Measurements from ENCODE around the gene LTA4H.

Gene LTA4H

GRCh38 chr12:96034621-96035282, 635 bp downstream of the LTA4H start:
- CTCF ChIA-PET = interaction anchor here (0.6 to 2.1 kb wide), 2 partner anchors 181 to 455 kb away, joined by 4 to 8 read pairs; no protein-coding TSS in a partner anchor
- POLR2A ChIA-PET (ENCODE audit: low non-redundant PET) = no interaction called here
- TF ChIP-seq CTCF (conservative IDR thresholded peaks at IDR 0.05; ENCODE audit: low read depth) = no peak
- peak overlapping the region; percentile 91 for H3K27ac ChIP-seq
- peak; percentile 45 for DNase-seq (ENCODE audit: low spot score)

- POLR2A ChIA-PET (ENCODE audit: low non-redundant PET) = no interaction called here
- no peak for TF ChIP-seq CTCF (conservative IDR thresholded peaks at IDR 0.05; ENCODE audit: low read depth)
- no peak for DNase-seq (ENCODE audit: low spot score)
- CTCF ChIA-PET = interaction anchor here (0.6 to 2.1 kb wide), 3 partner anchors 115 to 456 kb away, joined by 4 to 8 read pairs (median 5); no protein-coding TSS in a partner anchor
- no peak overlapping the region for H3K27ac ChIP-seq
Observed at GRCh38 chr12:96033549-96034389, 1.6 kb downstream of the LTA4H start.

GRCh38 chr12:96029826-96030225, 5.6 kb downstream of the LTA4H start:
- ChIA-PET POLR2A (ENCODE audit: low non-redundant PET) (no interaction called here), CTCF (no interaction called here)
- H3K27ac ChIP-seq = no peak overlapping the region
- DNase-seq (ENCODE audit: low spot score) = no peak
- TF ChIP-seq CTCF (conservative IDR thresholded peaks at IDR 0.05; ENCODE audit: low read depth) = no peak

- ChIA-PET POLR2A (ENCODE audit: low non-redundant PET) (no interaction called here), CTCF (no interaction called here)
- TF ChIP-seq CTCF (conservative IDR thresholded peaks at IDR 0.05; ENCODE audit: low read depth) = no peak
- no peak overlapping the region for H3K27ac ChIP-seq
- no peak for DNase-seq (ENCODE audit: low spot score)
Observed at GRCh38 chr12:96028538-96028937, 6.8 kb downstream of the LTA4H start.

GRCh38 chr12:96026331-96026730, 9.1 kb downstream of the LTA4H start:
- POLR2A ChIA-PET (ENCODE audit: low non-redundant PET) = no interaction called here
- no peak for DNase-seq (ENCODE audit: low spot score)
- no peak for TF ChIP-seq CTCF (conservative IDR thresholded peaks at IDR 0.05; ENCODE audit: low read depth)
- no peak overlapping the region for H3K27ac ChIP-seq
- CTCF ChIA-PET = interaction anchor here (0.6 kb wide), 1 partner anchor 281 kb away, joined by 3 read pairs; no protein-coding TSS in a partner anchor

- no peak for TF ChIP-seq CTCF (conservative IDR thresholded peaks at IDR 0.05; ENCODE audit: low read depth)
- no peak for DNase-seq (ENCODE audit: low spot score)
- CTCF ChIA-PET = interaction anchor here (0.6 kb wide), 1 partner anchor 282 kb away, joined by 3 read pairs; no protein-coding TSS in a partner anchor
- POLR2A ChIA-PET (ENCODE audit: low non-redundant PET) = no interaction called here
- H3K27ac ChIP-seq = no peak overlapping the region
Observed at GRCh38 chr12:96025518-96025917, 9.9 kb downstream of the LTA4H start.
